Left colon (tissue), 2 donors: Measurements from ENCODE around the gene IL17B. TPM values are rescaled to one million over a fixed set of nuclear protein-coding genes. Genes with fewer than 3 reads are reported as not detected.

Experiments
- ATAC-seq: fragments of 200-7000 bp; cut with Tn5 transposase; one replicate; pipeline ENCODE4 v1.9.1; 2020; ENCODE audit warnings: mild to moderate bottlenecking, moderate library complexity
- DNase-seq, 2 donors: peaks; one replicate each; pipeline ENCODE4 v3.0.0-alpha.2; 2020
- intact Hi-C, 2 donors: fragments of 100-400 bp; cut with DNase I in 1 of 2; cut with micrococcal nuclease in 1 of 2; formaldehyde crosslinking; loops; one replicate each; pipeline versions ENCODE4 v1.11.2 to v1.14.0; 2022; cut with DNase I, micrococcal nuclease
- long read RNA-seq: library from polyadenylated mRNA; unstranded; transcript quantifications from one replicate; pipeline ENCODE4 v2.0.0, GENCODE V29; 2021
- total RNA-seq, 2 donors: library from RNA; stranded (reverse); fragmentation: NEBNext Ultra II Directional; extraction: Animal tissue kit (Norgen Biotek cat#: 25700); gene quantifications; one replicate each; pipeline ENCODE4 v1.2.1, GENCODE V29; 2021
- donor health status: DM: no; HTN: no; CAD: no.
- donor health status: DM: yes; HTN: yes; CAD: no.

IL17B gene
- total RNA-seq, result 1 to 10 TPM in 1 of 2 donors, not detected in 1; 1.1 TPM
- long read RNA-seq, result 0 reads

- intact Hi-C loops, result loop anchor here in 1 of 2 donors (10.0 kb wide), 1 partner anchor 56 kb away; no protein-coding TSS in a partner anchor
- no peak for ATAC-seq
- DNase-seq, result no peak
Measured at GRCh38 chr5:149379177-149379761, at the start of gene IL17B. TSS of gene IL17B (minus strand) at chr5:149379292. CDS start at chr5:149379225, 67 bp downstream.

- intact Hi-C loops, result no loop called here
- DNase-seq (no peak), ATAC-seq (no peak)
Measured at GRCh38 chr5:149428032-149428431, 48.9 kb upstream of the IL17B start.

GRCh38 chr5:149427374-149427773 is 48.3 kb upstream of the IL17B start:
- ATAC-seq (no peak), DNase-seq (no peak)
- intact Hi-C loops, result no loop called here

GRCh38 chr5:149426931-149427330 is 47.8 kb upstream of the IL17B start:
- intact Hi-C loops, result no loop called here
- no peak for ATAC-seq
- DNase-seq, result no peak

GRCh38 chr5:149425729-149426128 is 46.6 kb upstream of the IL17B start:
- no peak for ATAC-seq
- no peak for DNase-seq
- intact Hi-C loops, result no loop called here

GRCh38 chr5:149424371-149425315 is 45.6 kb upstream of the IL17B start:
- DNase-seq (no peak), ATAC-seq (no peak)
- intact Hi-C loops, result no loop called here

GRCh38 chr5:149423794-149424268 is 44.7 kb upstream of the IL17B start:
- intact Hi-C loops, result no loop called here
- ATAC-seq (no peak), DNase-seq (no peak)

GRCh38 chr5:149423049-149423793 is 44.1 kb upstream of the IL17B start:
- intact Hi-C loops, result no loop called here
- ATAC-seq, result no peak
- DNase-seq, result no peak

- DNase-seq, result peak; percentile 41 to 75
- peak; percentile 36 for ATAC-seq
- intact Hi-C loops, result no loop called here
Measured at GRCh38 chr5:149422366-149423048, 43.4 kb upstream of the IL17B start.

- intact Hi-C loops, result no loop called here
- DNase-seq, result no peak
- no peak for ATAC-seq
Measured at GRCh38 chr5:149421834-149422233, 42.7 kb upstream of the IL17B start.

- DNase-seq (no peak), ATAC-seq (no peak)
- intact Hi-C loops, result no loop called here
Measured at GRCh38 chr5:149421372-149421685, 42.2 kb upstream of the IL17B start.

GRCh38 chr5:149420545-149421371 is 41.7 kb upstream of the IL17B start:
- ATAC-seq (no peak), DNase-seq (no peak)
- intact Hi-C loops, result no loop called here

GRCh38 chr5:149419859-149420544 is 40.9 kb upstream of the IL17B start:
- no peak for ATAC-seq
- no peak for DNase-seq
- intact Hi-C loops, result no loop called here

- intact Hi-C loops, result no loop called here
- ATAC-seq (no peak), DNase-seq (no peak)
Measured at GRCh38 chr5:149419532-149419858, 40.4 kb upstream of the IL17B start.

GRCh38 chr5:149418910-149419531 is 39.9 kb upstream of the IL17B start:
- ATAC-seq, result no peak
- no peak for DNase-seq
- intact Hi-C loops, result no loop called here

GRCh38 chr5:149417711-149418368 is 38.7 kb upstream of the IL17B start:
- intact Hi-C loops, result no loop called here
- ATAC-seq, result no peak

More at GRCh38 chr5:149417711-149418368, 38.7 kb upstream of the IL17B start:
- no peak for DNase-seq
